Panc1 (cell line): ENCODE results near the gene USF3. TPM values are rescaled to one million over a fixed set of nuclear protein-coding genes. Genes with fewer than 3 reads are reported as not detected.

ENCODE experiments used
- ATAC-seq: fragments of 200-7000 bp; cut with Tn5 transposase; 2 replicates; pipeline ENCODE4 v1.9.1; 2020; ENCODE audit warnings: mild to moderate bottlenecking, moderate library complexity
- BruUV-seq: library from RNA; stranded (reverse); fragments of 400-500 nt; replicated peaks from 2 replicates; lab custom pipeline; 2021; lab: Mats Ljungman, UMichigan
- CTCF ChIA-PET: fragments of 300-600 bp; sonication (Branson Sonifier 250); formaldehyde crosslinking; loops from one replicate; lab custom pipeline; 2022; ENCODE audit warnings: antibody characterized with exemption; lab: Charles Lee
- POLR2A ChIA-PET: fragments of 300-600 bp; sonication (Branson Sonifier 250); formaldehyde crosslinking; loops from one replicate; lab custom pipeline; 2022; ENCODE audit warnings: antibody characterized with exemption; lab: Charles Lee
- DNase-seq: peaks from one replicate; pipeline ENCODE4 v3.0.0-alpha.2; 2010; ENCODE audit warnings: low read depth, low spot score
- H3K27ac ChIP-seq: 2 replicates; pipeline ENCODE4 v1.5.1; 2011; ENCODE audit warnings: mild to moderate bottlenecking, low read length, inconsistent platforms
- H3K27me3 ChIP-seq: fragments of 200-500 bp; sonication (Bioruptor generic); 2 replicates; pipeline ENCODE4 v1.6.0; 2014; ENCODE audit warnings: low read length, inconsistent platforms; ENCODE audit not compliant: control insufficient read depth, insufficient read depth
- H3K36me3 ChIP-seq: fragments of 200-500 bp; sonication (Bioruptor generic); 2 replicates; pipeline ENCODE4 v1.5.1; 2014; ENCODE audit warnings: inconsistent platforms, mild to moderate bottlenecking, low read length, moderate library complexity; ENCODE audit not compliant: control insufficient read depth, insufficient read depth
- H3K4me1 ChIP-seq: 2 replicates; pipeline ENCODE4 v1.5.1; 2011; ENCODE audit warnings: inconsistent platforms, mild to moderate bottlenecking, low read length, moderate library complexity; ENCODE audit not compliant: control insufficient read depth, insufficient read depth
- H3K4me3 ChIP-seq, 2 experiments: 2 replicates each; pipeline ENCODE4 v1.5.1; 2011 to 2012; ENCODE audit warnings: low read depth in 2 of 2, low read length in 2 of 2, mild to moderate bottlenecking in 2 of 2, inconsistent platforms in 1 of 2, moderate library complexity in 1 of 2
- H3K9me3 ChIP-seq: fragments of 200-500 bp; sonication (Bioruptor generic); 2 replicates; pipeline ENCODE4 v1.5.1; 2014; ENCODE audit warnings: low read depth, mild to moderate bottlenecking, inconsistent platforms, low read length, moderate library complexity; ENCODE audit not compliant: control insufficient read depth, insufficient read depth
- POLR2AphosphoS5 ChIP-seq: IDR thresholded peaks from 2 replicates; pipeline ENCODE4 v1.6.1; 2012; ENCODE audit warnings: mild to moderate bottlenecking, low read depth, low read length, moderate library complexity
- REST ChIP-seq, 2 experiments: IDR thresholded peaks; 2 replicates each; pipeline ENCODE4 v1.6.1; 2011 to 2012; ENCODE audit warnings: low read depth in 2 of 2, control low read depth in 1 of 2, low read length in 1 of 2, mild to moderate bottlenecking in 1 of 2, moderate library complexity in 1 of 2; ENCODE audit not compliant: insufficient read depth in 1 of 2
- SIN3A ChIP-seq: IDR thresholded peaks from 2 replicates; pipeline ENCODE4 v1.6.1; 2012; ENCODE audit warnings: low read depth, mild to moderate bottlenecking, low read length, moderate library complexity, borderline replicate concordance; ENCODE audit not compliant: insufficient read depth
- TCF7L2 ChIP-seq: IDR thresholded peaks from 2 replicates; pipeline ENCODE4 v1.6.1; 2011; ENCODE audit warnings: mild to moderate bottlenecking, low read depth, low read length, inconsistent platforms
- in situ Hi-C: cut with HindIII; loops from 2 replicates; pipeline ENCODE4 v1.10.0; 2016; ENCODE audit warnings: low sequenced_read_pairs, low pct_unique_long_range_greater_than_20kb
- intact Hi-C: fragments of 100-400 bp; cut with micrococcal nuclease; formaldehyde crosslinking; loops from one replicate; pipeline ENCODE4 v1.10.0; 2022; ENCODE audit not compliant: unreplicated experiment
- total RNA-seq: library from RNA; stranded (reverse); gene quantifications from one replicate; pipeline ENCODE4 v1.2.1, GENCODE V29; 2021; ENCODE audit not compliant: unreplicated experiment
- TF ChIP-seq, protein P1 (sequence below): fragments of 450-650 bp; IDR thresholded peaks from 2 replicates; pipeline ENCODE4 v1.5.1; 2017; ENCODE audit warnings: mild to moderate bottlenecking

Gene USF3
- total RNA-seq, 1 experiment from 2014 or later = 18.2 TPM

- ChIA-PET CTCF (no interaction called here), POLR2A (no interaction called here)
- no peaks in the 10 kb centered on the region for H3K4me1 ChIP-seq
- intact Hi-C loops (no loop called here), in situ Hi-C loops (no loop called here)
- H3K36me3 ChIP-seq = no peaks in the 10 kb centered on the region
- H3K27me3 ChIP-seq = peaks cover 5% of the 10 kb centered on the region
- no peaks in the 10 kb centered on the region for H3K9me3 ChIP-seq
- H3K27ac ChIP-seq = no peak overlapping the region
- ATAC-seq (0 out of 2 replicates have a peak, but pooled peaks have one; percentile 21), DNase-seq (no peak)
- no peak overlapping the region for H3K4me3 ChIP-seq
- TF ChIP-seq REST (IDR thresholded peaks at IDR 0.05; ENCODE audit: insufficient read depth in 1 of 2, low read depth in 2 of 2, low read length in 1 of 2) (no peak), TCF7L2 (no peak), SIN3A (no peak), POLR2AphosphoS5 (no peak)
- TF ChIP-seq, protein P1, sequence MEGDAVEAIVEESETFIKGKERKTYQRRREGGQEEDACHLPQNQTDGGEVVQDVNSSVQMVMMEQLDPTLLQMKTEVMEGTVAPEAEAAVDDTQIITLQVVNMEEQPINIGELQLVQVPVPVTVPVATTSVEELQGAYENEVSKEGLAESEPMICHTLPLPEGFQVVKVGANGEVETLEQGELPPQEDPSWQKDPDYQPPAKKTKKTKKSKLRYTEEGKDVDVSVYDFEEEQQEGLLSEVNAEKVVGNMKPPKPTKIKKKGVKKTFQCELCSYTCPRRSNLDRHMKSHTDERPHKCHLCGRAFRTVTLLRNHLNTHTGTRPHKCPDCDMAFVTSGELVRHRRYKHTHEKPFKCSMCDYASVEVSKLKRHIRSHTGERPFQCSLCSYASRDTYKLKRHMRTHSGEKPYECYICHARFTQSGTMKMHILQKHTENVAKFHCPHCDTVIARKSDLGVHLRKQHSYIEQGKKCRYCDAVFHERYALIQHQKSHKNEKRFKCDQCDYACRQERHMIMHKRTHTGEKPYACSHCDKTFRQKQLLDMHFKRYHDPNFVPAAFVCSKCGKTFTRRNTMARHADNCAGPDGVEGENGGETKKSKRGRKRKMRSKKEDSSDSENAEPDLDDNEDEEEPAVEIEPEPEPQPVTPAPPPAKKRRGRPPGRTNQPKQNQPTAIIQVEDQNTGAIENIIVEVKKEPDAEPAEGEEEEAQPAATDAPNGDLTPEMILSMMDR = no peak
- BruUV-seq = no TSS peak
These were observed 82.0 kb downstream of the USF3 start for GRCh38 chr3:113614402-113614801.

GRCh38 chr3:113607219-113607596 lies 89.2 kb downstream of the USF3 start:
- BruUV-seq = no TSS peak
- ATAC-seq (no peak), DNase-seq (no peak)
- Histone ChIP-seq H3K27me3 (peaks cover 23% of the 10 kb centered on the region), H3K27ac (no peak overlapping the region), H3K4me3 (no peak overlapping the region), H3K9me3 (no peaks in the 10 kb centered on the region), H3K36me3 (no peaks in the 10 kb centered on the region), H3K4me1 (no peaks in the 10 kb centered on the region)
- TF ChIP-seq, protein P1 = no peak
- TF ChIP-seq TCF7L2 (no peak), POLR2AphosphoS5 (no peak), REST (IDR thresholded peaks at IDR 0.05; ENCODE audit: insufficient read depth in 1 of 2, low read depth in 2 of 2, low read length in 1 of 2) (no peak), SIN3A (no peak)
- ChIA-PET POLR2A (no interaction called here), CTCF (no interaction called here)
- in situ Hi-C loops (no loop called here), intact Hi-C loops (no loop called here)
